Upper lobe of left lung (tissue), 6 donors: ENCODE results near the gene CROCC. TPM values are rescaled to one million over a fixed set of nuclear protein-coding genes. Genes with fewer than 3 reads are reported as not detected.
"Not testable (repeated sequence)": the region's sequence is repeated elsewhere in the genome, so short reads cannot be mapped to it uniquely, and the experiment has no call there.

Experiments used
- ATAC-seq, 2 donors: fragments of 200-7000 bp; cut with Tn5 transposase; one replicate each; pipeline ENCODE4 v1.9.1; 2022; ENCODE audit warnings: mild to moderate bottlenecking in 2 of 2, moderate library complexity in 2 of 2; ENCODE audit not compliant: low FRiP score in 2 of 2
- DNase-seq, 2 donors: peaks; one replicate each; pipeline ENCODE4 v3.0.0-alpha.2; 2019 to 2020
- H3K27ac ChIP-seq, 4 donors: fragments of 200-600 bp; sonication (generic); one replicate each; pipeline ENCODE4 v1.5.1; 2016 to 2019
- H3K27me3 ChIP-seq, 4 donors: fragments of 200-600 bp; sonication (generic); one replicate each; pipeline ENCODE4 v1.5.1; 2017 to 2019
- H3K36me3 ChIP-seq, 4 donors: fragments of 200-600 bp; sonication (generic); one replicate each; pipeline ENCODE4 v1.5.1; 2016 to 2019
- H3K4me1 ChIP-seq, 4 donors: fragments of 200-600 bp; sonication (generic); one replicate each; pipeline ENCODE4 v1.5.1; 2018 to 2019
- H3K4me3 ChIP-seq, 4 donors: fragments of 200-600 bp; sonication (generic); one replicate each; pipeline ENCODE4 v1.5.1; 2017 to 2019; ENCODE audit warnings: mild to moderate bottlenecking in 2 of 4, moderate library complexity in 1 of 4
- H3K9me3 ChIP-seq, 4 donors: fragments of 200-600 bp; sonication (generic); one replicate each; pipeline ENCODE4 v1.5.1; 2018 to 2019
- CTCF ChIP-seq, 6 experiments: fragments of 450-650 bp in 4 of 6; fragments of 200-600 bp in 2 of 6; sonication (generic) in 2 of 6; IDR thresholded peaks; one replicate each; pipeline ENCODE4 v1.5.1; 2016 to 2019; ENCODE audit warnings: antibody characterized with exemption in 6 of 6
- EP300 ChIP-seq, 4 donors: sonication (generic); formaldehyde crosslinking; IDR thresholded peaks; one replicate each; pipeline ENCODE4 v1.5.1; 2017; ENCODE audit warnings: antibody characterized with exemption in 4 of 4, control low read depth in 2 of 4
- POLR2A ChIP-seq, 4 donors: fragments of 450-650 bp; IDR thresholded peaks; one replicate each; pipeline ENCODE4 v1.5.1; 2016 to 2017; ENCODE audit warnings: antibody characterized with exemption in 4 of 4, mild to moderate bottlenecking in 2 of 4
- POLR2AphosphoS5 ChIP-seq, 2 donors: sonication (generic); formaldehyde crosslinking; IDR thresholded peaks; one replicate each; pipeline ENCODE4 v1.5.1; 2017; ENCODE audit warnings: antibody characterized with exemption in 2 of 2
- WGBS, 2 donors: methylation state at CpG; one replicate each; pipeline ENCODE4 v1.1.5; 2017 to 2018; 5-methylcytosine and 5-hydroxymethylcytosine counted together
- total RNA-seq, 6 donors: library from RNA; depleted of rRNA in 4 of 6; stranded (reverse); fragments of >200 nt in 4 of 6; gene quantifications; one replicate each; pipeline versions ENCODE4 v1.1.0 to v1.2.1, GENCODE V29; 2016 to 2021
- donor health status: DM: no; HTN: no; CAD: no; lungs with moderate emphysema.
- donor health status: DM: no; HTN: yes; CAD: no; lungs with severe emphysema.

The CROCC gene
- total RNA-seq, 6 donors from 2014 or later, result 21.0 to 184 (median 48.9) TPM

GRCh38 chr1:16913181-16913832, 8.4 kb upstream of the CROCC start:
- 47 to 49% methylated on average over 36 of the region's 36 CpGs for WGBS, 2 donors
- no peaks in the 10 kb centered on the region for H3K36me3 ChIP-seq
- peak overlapping the region; percentile 55 to 92 (median 82) for H3K4me3 ChIP-seq
- ATAC-seq (no peak), DNase-seq (no peak)
- H3K4me1 ChIP-seq, result peaks cover 13 to 22% (median 16%) of the 10 kb centered on the region in 4 donors
- H3K9me3 ChIP-seq, result no peaks in the 10 kb centered on the region
- TF ChIP-seq CTCF (IDR thresholded peaks at IDR 0.05), result no peak
- no peak for TF ChIP-seq POLR2A (IDR thresholded peaks at IDR 0.05)
- no peak for TF ChIP-seq EP300 (IDR thresholded peaks at IDR 0.05)
- no peak for TF ChIP-seq POLR2AphosphoS5 (IDR thresholded peaks at IDR 0.05)
- no peaks in the 10 kb centered on the region for H3K27me3 ChIP-seq
- peak overlapping the region; percentile 38 to 87 (median 63) for H3K27ac ChIP-seq

- Histone ChIP-seq H3K27ac (peak overlapping the region; percentile 65 to 87 (median 80)), H3K4me1 (peaks cover 13 to 22% (median 16%) of the 10 kb centered on the region in 4 donors), H3K9me3 (no peaks in the 10 kb centered on the region), H3K36me3 (no peaks in the 10 kb centered on the region), H3K27me3 (no peaks in the 10 kb centered on the region), H3K4me3 (peak overlapping the region; percentile 76 to 92 (median 88))
- peak; percentile 96 to 99 for DNase-seq
- TF ChIP-seq POLR2AphosphoS5 (IDR thresholded peaks at IDR 0.05) (peak; percentile 48 to 56), POLR2A (IDR thresholded peaks at IDR 0.05) (peak in 2 of 4 donors; percentile 42 to 87), CTCF (IDR thresholded peaks at IDR 0.05) (peak in 2 of 6 experiments; percentile 12 to 34), EP300 (IDR thresholded peaks at IDR 0.05) (peak in 1 of 4 donors; percentile 14)
- 0% methylated on average over 31 to 39 of the region's 109 CpGs for WGBS, 2 donors
- peak; percentile 96 to 97 for ATAC-seq
These were observed 7.7 kb upstream of the CROCC start for GRCh38 chr1:16913833-16914662.

DNA sequence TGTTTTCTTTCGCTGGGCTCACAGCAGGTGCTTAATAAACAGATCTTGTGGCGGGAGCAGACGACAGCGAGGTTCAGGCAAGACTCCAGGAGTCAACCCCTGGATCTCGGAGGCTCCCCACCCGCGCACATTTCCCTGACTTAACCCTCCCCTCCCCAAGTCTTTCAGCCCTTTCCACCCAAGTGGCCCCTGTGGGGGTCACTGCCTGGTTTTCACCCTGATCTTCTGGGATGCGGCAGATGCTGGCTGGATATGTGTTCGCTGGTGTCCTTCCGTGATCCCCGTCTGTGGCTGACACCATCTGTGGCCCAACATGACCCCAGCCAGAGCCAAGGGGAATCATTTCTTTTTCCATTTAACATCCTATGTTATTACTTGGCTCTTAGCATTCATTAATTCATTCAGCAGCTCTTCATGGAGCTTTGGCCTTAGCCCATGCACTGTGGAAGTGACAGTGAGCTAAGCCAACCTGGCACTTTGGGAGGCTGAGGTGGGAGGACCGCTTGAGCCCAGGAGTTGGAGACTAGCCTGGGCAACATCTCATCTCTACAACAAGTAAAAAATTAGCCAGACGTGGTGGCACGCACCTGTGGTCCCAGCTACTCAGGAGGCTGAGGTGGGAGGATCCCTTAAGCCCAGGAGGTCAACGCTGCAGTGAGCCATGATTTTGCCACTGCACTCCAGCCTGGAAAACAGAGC, 6.7 kb upstream of the CROCC start:
- Histone ChIP-seq H3K4me3 (peak overlapping the region in 3 of 4 donors; percentile 76 to 92 (median 89)), H3K27ac (peak overlapping the region in 1 of 4 donors; percentile 87), H3K4me1 (peaks cover 13 to 22% (median 16%) of the 10 kb centered on the region in 4 donors)
- WGBS, 2 donors, result 56 to 59% methylated on average over 15 of the region's 15 CpGs
- not testable (repeated sequence) for H3K27me3 ChIP-seq, H3K9me3 ChIP-seq, H3K36me3 ChIP-seq, ATAC-seq
- DNase-seq, result peak in 1 of 2 donors; percentile 18

GRCh38 chr1:16915627-16915973, 6.1 kb upstream of the CROCC start:
- ATAC-seq, result no peak
- no peaks in the 10 kb centered on the region for H3K36me3 ChIP-seq
- H3K9me3 ChIP-seq, result no peaks in the 10 kb centered on the region
- H3K4me3 ChIP-seq, result no peak overlapping the region
- TF ChIP-seq CTCF (IDR thresholded peaks at IDR 0.05) (no peak), POLR2A (IDR thresholded peaks at IDR 0.05) (no peak), POLR2AphosphoS5 (IDR thresholded peaks at IDR 0.05) (no peak), EP300 (IDR thresholded peaks at IDR 0.05) (no peak)
- H3K27ac ChIP-seq, result no peak overlapping the region
- peak in 1 of 2 donors; percentile 18 for DNase-seq
- no peaks in the 10 kb centered on the region for H3K27me3 ChIP-seq
- H3K4me1 ChIP-seq, result peaks cover 13 to 22% (median 16%) of the 10 kb centered on the region in 4 donors
- 74 to 78% methylated on average over 4 of the region's 4 CpGs for WGBS, 2 donors

DNA sequence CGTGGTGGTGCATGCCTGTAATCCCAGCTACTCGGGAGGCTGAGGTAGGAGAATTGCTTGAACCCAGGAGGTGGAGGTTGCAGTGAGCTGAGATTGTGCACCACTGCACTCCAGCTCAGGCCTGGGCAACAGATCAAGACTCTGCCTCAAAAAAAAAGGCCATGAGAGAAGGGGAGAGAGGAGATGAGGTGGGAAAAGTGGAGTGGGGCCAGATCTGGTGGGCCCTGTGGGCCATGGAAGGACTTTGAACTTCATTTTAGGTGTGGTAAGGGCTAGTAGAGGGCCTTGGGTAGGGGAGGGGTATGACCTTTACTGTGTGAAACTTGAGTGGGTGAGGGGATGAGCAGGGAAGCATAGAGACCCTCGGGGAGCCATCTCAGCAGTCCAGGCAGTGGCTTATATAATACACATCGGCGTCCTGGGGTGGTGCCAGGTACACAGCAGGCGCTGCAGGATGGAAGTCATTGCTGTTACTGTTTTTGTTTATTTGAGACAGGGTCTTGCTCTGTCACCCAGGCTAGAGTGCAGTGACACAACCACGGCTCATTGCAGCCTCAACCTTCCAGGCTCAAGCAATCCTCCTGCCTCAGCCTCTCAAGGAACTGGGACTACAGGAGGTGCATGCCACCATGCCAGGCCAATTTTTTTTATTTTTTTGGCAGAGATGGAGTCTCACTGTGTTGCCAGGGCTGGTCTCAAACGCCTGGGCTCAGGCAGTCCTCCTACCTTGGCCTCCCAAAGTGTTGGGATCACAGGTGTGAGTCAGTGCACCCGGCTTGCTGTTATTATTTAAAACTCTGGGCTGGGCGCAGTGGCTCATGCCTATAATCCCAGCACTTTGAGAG, 5.5 kb upstream of the CROCC start:
- H3K36me3 ChIP-seq, H3K4me3 ChIP-seq, DNase-seq, H3K9me3 ChIP-seq, H3K27ac ChIP-seq, ATAC-seq, H3K27me3 ChIP-seq: not testable (repeated sequence)
- peaks cover 13 to 27% (median 16%) of the 10 kb centered on the region in 4 donors for H3K4me1 ChIP-seq
- 80 to 86% methylated on average over 10 of the region's 10 CpGs for WGBS, 2 donors
